ENCODE measurements around the gene ELOVL1.

DNA sequence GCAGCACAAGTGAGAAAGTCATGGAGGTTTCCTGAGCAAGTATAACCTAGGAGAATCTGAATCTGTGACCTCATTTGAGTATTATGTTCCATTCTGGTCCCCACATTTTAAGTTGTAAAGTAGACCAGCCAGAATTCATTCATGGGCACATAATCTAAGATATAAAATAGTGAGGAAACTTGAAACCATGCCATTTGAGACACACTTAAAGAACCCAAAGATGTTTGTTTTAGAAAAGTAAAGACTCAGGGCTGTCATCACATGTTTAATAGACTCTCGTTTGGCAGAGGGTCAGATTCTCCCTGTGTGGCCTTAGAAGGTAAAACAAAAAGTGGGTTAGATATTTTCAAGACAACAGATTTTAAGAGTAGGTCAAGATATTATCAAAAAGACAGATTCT lies 28.2 kb upstream of the ELOVL1 start:
- TF ChIP-seq, protein P1, sequence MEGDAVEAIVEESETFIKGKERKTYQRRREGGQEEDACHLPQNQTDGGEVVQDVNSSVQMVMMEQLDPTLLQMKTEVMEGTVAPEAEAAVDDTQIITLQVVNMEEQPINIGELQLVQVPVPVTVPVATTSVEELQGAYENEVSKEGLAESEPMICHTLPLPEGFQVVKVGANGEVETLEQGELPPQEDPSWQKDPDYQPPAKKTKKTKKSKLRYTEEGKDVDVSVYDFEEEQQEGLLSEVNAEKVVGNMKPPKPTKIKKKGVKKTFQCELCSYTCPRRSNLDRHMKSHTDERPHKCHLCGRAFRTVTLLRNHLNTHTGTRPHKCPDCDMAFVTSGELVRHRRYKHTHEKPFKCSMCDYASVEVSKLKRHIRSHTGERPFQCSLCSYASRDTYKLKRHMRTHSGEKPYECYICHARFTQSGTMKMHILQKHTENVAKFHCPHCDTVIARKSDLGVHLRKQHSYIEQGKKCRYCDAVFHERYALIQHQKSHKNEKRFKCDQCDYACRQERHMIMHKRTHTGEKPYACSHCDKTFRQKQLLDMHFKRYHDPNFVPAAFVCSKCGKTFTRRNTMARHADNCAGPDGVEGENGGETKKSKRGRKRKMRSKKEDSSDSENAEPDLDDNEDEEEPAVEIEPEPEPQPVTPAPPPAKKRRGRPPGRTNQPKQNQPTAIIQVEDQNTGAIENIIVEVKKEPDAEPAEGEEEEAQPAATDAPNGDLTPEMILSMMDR (IDR thresholded peaks at IDR 0.05): no peak
- TF ChIP-seq POLR2A (IDR thresholded peaks at IDR 0.05) (no peak), EP300 (IDR thresholded peaks at IDR 0.05) (no peak)

All from tibial nerve (tissue), 4 donors.